PC-3 (cell line): Measurements from ENCODE around the gene ETFA.

Experiments
- CTCF ChIP-seq: fragments of 300-600 bp; sonication (generic); conservative IDR thresholded peaks from 2 replicates; pipeline ENCODE4 v1.5.1; 2017; ENCODE audit warnings: antibody characterized with exemption, low read depth, mild to moderate bottlenecking, low read length
- EZH2 ChIP-seq: fragments of 300-600 bp; sonication (generic); IDR thresholded peaks from one replicate; pipeline ENCODE4 v1.6.1; 2017; ENCODE audit warnings: antibody characterized with exemption, mild to moderate bottlenecking, low read length; ENCODE audit not compliant: unreplicated experiment
- EZH2phosphoT487 ChIP-seq: fragments of 300-600 bp; sonication (generic); IDR thresholded peaks from 2 replicates; pipeline ENCODE4 v1.6.1; 2018; ENCODE audit warnings: mild to moderate bottlenecking, antibody characterized with exemption, low read length, borderline replicate concordance

DNA sequence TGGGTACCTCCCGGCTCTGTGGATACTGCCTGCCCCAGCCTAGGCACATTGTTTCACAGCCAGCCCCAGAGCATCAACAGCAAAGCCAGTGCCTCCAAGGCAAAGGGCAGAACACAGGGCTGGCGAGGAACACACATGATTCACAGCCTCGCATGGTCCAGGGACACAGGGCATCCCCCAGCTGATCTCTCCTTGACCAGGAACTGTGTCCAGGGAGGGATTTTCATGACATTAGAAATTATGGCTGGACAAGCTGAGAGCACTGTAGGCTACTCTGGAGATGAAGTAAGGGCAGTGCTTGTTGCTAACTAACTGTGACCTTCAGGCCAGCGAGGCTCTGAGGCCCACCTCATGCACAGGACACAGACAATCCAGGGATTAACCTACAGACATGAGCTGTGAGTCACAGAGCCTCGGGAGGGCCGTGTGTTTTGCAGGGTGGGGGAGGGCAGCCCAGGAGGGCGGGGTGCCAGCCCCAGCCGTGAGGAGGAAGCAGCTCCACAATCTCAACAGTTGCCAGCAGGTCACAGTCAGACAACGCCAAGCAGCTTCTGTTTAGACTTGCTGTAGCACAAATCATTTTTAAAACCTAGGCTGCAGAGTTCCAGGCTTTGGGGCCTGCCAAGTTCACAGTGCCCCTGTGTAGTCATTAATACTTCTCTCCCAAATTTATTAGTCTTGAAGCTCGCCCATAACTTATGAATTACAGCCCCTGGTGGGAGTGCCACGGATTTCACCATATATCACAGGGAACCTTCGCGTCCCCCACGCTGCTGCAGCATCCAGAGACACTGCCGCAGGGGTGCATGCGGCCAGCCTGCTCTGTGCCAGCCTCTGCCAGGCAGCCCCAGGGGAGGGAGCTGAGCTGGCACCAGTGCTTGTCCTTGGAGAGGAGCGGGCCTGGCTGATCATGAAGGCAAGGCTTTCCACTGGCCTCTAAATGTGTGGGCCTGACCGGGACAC lies 114.7 kb downstream of the ETFA start:
- TF ChIP-seq CTCF = no peak
- no peak for TF ChIP-seq EZH2
- no peak for TF ChIP-seq EZH2phosphoT487
